ENCODE data around the gene LRRFIP1. TPM values are rescaled to one million over a fixed set of nuclear protein-coding genes. Genes with fewer than 3 reads are reported as not detected.

LRRFIP1 gene
- total and polyA plus RNA-seq, 2 of the 13 experiments (the other 11 are each of a cell fraction or from before 2014, with no cell fraction given), result 15.9 to 40.5 TPM

- TF ChIP-seq ZSCAN5A (CRISPR knock-in tag; IDR thresholded peaks at IDR 0.05; ENCODE audit: borderline replicate concordance) (no peak), AHDC1 (CRISPR knock-in tag; IDR thresholded peaks at IDR 0.05; ENCODE audit: borderline replicate concordance) (no peak), ZNF782 (CRISPR knock-in tag; IDR thresholded peaks at IDR 0.05; ENCODE audit: borderline replicate concordance) (no peak), ETS1 (CRISPR knock-in tag; IDR thresholded peaks at IDR 0.05) (no peak), ZNF274 (CRISPR knock-in tag; IDR thresholded peaks at IDR 0.05) (peak; percentile 58; the same call in 1 of the 2 replicates), KAT8 (CRISPR knock-in tag; IDR thresholded peaks at IDR 0.05) (peak; percentile 47; the same call in 1 of the 2 replicates), CREB3 (CRISPR knock-in tag; IDR thresholded peaks at IDR 0.05) (no peak), EEA1 (CRISPR knock-in tag; IDR thresholded peaks at IDR 0.05; ENCODE audit: borderline replicate concordance) (peak; percentile 80; the same call in 1 of the 2 replicates)
- TF ChIP-seq, protein P1, sequence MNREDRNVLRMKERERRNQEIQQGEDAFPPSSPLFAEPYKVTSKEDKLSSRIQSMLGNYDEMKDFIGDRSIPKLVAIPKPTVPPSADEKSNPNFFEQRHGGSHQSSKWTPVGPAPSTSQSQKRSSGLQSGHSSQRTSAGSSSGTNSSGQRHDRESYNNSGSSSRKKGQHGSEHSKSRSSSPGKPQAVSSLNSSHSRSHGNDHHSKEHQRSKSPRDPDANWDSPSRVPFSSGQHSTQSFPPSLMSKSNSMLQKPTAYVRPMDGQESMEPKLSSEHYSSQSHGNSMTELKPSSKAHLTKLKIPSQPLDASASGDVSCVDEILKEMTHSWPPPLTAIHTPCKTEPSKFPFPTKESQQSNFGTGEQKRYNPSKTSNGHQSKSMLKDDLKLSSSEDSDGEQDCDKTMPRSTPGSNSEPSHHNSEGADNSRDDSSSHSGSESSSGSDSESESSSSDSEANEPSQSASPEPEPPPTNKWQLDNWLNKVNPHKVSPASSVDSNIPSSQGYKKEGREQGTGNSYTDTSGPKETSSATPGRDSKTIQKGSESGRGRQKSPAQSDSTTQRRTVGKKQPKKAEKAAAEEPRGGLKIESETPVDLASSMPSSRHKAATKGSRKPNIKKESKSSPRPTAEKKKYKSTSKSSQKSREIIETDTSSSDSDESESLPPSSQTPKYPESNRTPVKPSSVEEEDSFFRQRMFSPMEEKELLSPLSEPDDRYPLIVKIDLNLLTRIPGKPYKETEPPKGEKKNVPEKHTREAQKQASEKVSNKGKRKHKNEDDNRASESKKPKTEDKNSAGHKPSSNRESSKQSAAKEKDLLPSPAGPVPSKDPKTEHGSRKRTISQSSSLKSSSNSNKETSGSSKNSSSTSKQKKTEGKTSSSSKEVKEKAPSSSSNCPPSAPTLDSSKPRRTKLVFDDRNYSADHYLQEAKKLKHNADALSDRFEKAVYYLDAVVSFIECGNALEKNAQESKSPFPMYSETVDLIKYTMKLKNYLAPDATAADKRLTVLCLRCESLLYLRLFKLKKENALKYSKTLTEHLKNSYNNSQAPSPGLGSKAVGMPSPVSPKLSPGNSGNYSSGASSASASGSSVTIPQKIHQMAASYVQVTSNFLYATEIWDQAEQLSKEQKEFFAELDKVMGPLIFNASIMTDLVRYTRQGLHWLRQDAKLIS (CRISPR knock-in tag; IDR thresholded peaks at IDR 0.05), result peak; percentile 62; the same call in 1 of the 2 replicates
- TF ChIP-seq, protein P2, sequence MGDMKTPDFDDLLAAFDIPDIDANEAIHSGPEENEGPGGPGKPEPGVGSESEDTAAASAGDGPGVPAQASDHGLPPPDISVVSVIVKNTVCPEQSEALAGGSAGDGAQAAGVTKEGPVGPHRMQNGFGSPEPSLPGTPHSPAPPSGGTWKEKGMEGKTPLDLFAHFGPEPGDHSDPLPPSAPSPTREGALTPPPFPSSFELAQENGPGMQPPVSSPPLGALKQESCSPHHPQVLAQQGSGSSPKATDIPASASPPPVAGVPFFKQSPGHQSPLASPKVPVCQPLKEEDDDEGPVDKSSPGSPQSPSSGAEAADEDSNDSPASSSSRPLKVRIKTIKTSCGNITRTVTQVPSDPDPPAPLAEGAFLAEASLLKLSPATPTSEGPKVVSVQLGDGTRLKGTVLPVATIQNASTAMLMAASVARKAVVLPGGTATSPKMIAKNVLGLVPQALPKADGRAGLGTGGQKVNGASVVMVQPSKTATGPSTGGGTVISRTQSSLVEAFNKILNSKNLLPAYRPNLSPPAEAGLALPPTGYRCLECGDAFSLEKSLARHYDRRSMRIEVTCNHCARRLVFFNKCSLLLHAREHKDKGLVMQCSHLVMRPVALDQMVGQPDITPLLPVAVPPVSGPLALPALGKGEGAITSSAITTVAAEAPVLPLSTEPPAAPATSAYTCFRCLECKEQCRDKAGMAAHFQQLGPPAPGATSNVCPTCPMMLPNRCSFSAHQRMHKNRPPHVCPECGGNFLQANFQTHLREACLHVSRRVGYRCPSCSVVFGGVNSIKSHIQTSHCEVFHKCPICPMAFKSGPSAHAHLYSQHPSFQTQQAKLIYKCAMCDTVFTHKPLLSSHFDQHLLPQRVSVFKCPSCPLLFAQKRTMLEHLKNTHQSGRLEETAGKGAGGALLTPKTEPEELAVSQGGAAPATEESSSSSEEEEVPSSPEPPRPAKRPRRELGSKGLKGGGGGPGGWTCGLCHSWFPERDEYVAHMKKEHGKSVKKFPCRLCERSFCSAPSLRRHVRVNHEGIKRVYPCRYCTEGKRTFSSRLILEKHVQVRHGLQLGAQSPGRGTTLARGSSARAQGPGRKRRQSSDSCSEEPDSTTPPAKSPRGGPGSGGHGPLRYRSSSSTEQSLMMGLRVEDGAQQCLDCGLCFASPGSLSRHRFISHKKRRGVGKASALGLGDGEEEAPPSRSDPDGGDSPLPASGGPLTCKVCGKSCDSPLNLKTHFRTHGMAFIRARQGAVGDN (CRISPR knock-in tag; IDR thresholded peaks at IDR 0.05), result peak; percentile 89
Measured at GRCh38 chr2:237744613-237745249, 117.3 kb downstream of the LRRFIP1 start (continued).

All from HepG2 (cell line).